ENCODE data around the gene EDNRB.

- TF ChIP-seq CTCF (IDR thresholded peaks at IDR 0.05; ENCODE audit: low read depth, low read length, missing input control) (no peak), TAF1 (conservative IDR thresholded peaks at IDR 0.05) (no peak), JUND (IDR thresholded peaks at IDR 0.05) (no peak), YY1 (IDR thresholded peaks at IDR 0.05) (no peak), ATF3 (IDR thresholded peaks at IDR 0.05) (no peak), GABPA (IDR thresholded peaks at IDR 0.05 in 1 of 2, conservative IDR thresholded peaks at IDR 0.05 in 1 of 2) (no peak), MAX (IDR thresholded peaks at IDR 0.05) (no peak), FOXA1 (IDR thresholded peaks at IDR 0.05) (no peak), RAD21 (IDR thresholded peaks at IDR 0.05) (no peak), HNF4A (conservative IDR thresholded peaks at IDR 0.05) (no peak), RXRA (IDR thresholded peaks at IDR 0.05) (no peak), SP1 (IDR thresholded peaks at IDR 0.05) (no peak)
- TF ChIP-seq, protein P1, sequence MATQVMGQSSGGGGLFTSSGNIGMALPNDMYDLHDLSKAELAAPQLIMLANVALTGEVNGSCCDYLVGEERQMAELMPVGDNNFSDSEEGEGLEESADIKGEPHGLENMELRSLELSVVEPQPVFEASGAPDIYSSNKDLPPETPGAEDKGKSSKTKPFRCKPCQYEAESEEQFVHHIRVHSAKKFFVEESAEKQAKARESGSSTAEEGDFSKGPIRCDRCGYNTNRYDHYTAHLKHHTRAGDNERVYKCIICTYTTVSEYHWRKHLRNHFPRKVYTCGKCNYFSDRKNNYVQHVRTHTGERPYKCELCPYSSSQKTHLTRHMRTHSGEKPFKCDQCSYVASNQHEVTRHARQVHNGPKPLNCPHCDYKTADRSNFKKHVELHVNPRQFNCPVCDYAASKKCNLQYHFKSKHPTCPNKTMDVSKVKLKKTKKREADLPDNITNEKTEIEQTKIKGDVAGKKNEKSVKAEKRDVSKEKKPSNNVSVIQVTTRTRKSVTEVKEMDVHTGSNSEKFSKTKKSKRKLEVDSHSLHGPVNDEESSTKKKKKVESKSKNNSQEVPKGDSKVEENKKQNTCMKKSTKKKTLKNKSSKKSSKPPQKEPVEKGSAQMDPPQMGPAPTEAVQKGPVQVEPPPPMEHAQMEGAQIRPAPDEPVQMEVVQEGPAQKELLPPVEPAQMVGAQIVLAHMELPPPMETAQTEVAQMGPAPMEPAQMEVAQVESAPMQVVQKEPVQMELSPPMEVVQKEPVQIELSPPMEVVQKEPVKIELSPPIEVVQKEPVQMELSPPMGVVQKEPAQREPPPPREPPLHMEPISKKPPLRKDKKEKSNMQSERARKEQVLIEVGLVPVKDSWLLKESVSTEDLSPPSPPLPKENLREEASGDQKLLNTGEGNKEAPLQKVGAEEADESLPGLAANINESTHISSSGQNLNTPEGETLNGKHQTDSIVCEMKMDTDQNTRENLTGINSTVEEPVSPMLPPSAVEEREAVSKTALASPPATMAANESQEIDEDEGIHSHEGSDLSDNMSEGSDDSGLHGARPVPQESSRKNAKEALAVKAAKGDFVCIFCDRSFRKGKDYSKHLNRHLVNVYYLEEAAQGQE (IDR thresholded peaks at IDR 0.05): no peak
These were observed 47.0 kb downstream of the EDNRB start for GRCh38 chr13:77871596-77871995.

All from liver (tissue), 3 donors.